Activated T-helper 1 cell treated with Interleukin-2 at 50 U/mL for 16 hours (primary cell): ENCODE measurements around the gene INO80B.

Experiments
- DNase-seq: peaks from one replicate; pipeline ENCODE4 v3.0.0-alpha.2; 2020; ENCODE audit warnings: low read depth

INO80B gene

GRCh38 chr2:74502147-74502719, 47.3 kb downstream of the INO80B start:
- no peak for DNase-seq

GRCh38 chr2:74502720-74503505, 48.0 kb downstream of the INO80B start:
- no peak for DNase-seq

- DNase-seq, result no peak
Measured at GRCh38 chr2:74503506-74504475, 48.9 kb downstream of the INO80B start.

- DNase-seq, result no peak
Measured at GRCh38 chr2:74504591-74504990, 49.7 kb downstream of the INO80B start.

GRCh38 chr2:74505448-74506246, 50.8 kb downstream of the INO80B start:
- DNase-seq, result no peak

GRCh38 chr2:74507145-74507925, 52.4 kb downstream of the INO80B start, which contains the start of gene PCGF1:
TSS of gene PCGF1 (minus strand) at chr2:74507695. CDS start at chr2:74507668, 27 bp downstream.
- peak; percentile 96 for DNase-seq
